HG02870 (cell line): ENCODE measurements around the gene CLMN.

Experiments used
- ATAC-seq: cut with Tn5 transposase; IDR thresholded peaks from one replicate; pipeline ENCODE4 v1.9.1; 2021; ENCODE audit warnings: mild to moderate bottlenecking, moderate library complexity; ENCODE audit not compliant: unreplicated experiment

The CLMN gene

DNA sequence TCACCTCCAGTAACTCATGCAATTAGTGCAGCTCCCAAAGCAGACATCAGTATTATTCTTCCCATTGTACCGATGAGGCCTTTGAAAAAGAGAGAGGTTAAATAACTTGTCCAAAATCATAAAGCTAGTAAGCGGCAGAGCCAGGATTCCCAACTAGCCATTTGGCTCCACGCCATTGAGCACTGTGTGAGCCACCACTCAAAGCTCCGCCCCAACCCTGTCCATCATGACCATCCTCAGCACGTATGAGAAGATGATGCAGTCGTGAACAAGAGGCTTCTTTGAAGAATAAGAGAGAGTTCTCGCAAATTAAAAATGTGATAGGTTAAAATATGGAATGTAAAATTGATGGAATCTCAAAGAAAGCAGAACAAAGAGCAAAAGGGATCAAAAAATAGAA lies 14.6 kb downstream of the CLMN start:
- ATAC-seq: no peak

DNA sequence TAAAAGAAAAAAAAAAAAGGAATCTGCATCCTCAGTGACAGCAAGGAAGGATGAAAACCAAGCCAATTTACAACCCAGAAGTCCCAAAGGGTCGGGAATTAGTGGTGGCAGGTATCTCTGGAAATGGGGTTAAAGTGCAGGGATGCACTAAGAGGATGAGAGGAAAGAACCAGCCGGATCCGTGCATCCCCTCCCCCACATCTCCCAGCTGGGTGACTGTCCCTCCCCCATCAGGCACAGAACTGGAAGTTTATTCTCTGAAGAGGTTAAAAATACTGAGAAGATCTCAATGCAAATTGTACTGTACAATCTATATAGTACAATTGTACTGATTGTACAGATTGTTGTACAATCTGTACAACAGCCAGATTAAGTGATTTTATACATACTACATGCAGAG lies 15.4 kb downstream of the CLMN start:
- ATAC-seq: no peak

DNA sequence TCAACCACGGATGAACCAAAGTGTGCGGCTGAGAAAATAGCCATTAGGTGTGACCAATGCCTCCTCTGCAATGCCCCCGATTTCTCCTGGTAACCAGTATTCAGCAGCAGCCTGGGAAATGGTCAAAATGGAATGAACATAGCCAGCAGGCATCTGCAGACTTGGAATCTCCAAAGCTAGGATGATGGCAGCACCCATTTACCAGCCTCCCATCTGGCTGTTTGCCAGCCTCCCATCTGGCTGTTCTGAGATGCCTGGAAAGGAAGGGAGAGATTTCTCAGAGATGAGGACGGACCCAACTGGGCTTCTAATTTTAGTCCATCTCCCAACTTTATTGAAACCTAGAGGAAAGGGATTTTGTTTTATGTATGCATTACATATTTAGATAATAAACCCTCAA lies 16.2 kb downstream of the CLMN start:
- ATAC-seq: no peak

DNA sequence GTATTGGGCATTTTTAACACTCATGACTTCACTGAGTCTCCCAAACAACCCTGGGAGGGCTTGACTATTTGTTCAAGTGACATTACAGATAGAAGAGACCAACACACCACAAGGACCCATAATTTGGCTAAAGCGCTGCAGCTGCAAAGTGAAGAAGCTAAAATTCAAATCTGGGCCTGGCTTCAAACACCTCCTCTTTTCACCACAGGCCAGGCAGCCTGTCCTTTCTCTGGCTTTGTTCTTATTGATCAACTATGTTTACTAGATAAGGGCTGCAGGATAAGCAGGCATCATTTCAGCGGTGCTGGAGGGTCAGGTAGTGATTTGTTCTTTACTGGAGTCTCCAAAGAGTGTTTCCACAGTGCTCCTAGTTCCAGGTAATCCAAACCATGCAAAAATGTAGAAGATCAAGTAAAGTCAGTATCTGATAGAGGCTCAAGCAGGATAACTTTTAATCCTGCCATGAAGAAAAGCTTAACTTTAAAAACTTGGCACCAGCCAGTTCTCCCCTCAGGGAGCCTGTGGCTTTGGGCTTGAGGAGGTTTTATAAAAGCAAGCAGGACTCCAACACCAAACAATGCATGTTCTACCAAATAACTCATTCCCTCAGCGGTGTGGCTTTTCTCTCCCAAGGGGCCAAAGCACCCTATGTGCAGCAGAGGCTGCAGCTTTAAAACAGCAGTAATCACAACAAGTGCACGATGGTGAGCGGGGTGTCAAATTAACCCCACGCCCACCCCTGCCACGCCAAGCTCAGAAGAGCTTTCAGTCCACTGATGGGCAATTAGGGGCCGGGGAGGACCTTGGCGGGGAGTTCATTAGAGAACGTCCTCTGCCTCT lies 16.8 kb downstream of the CLMN start:
- ATAC-seq: no peak

DNA sequence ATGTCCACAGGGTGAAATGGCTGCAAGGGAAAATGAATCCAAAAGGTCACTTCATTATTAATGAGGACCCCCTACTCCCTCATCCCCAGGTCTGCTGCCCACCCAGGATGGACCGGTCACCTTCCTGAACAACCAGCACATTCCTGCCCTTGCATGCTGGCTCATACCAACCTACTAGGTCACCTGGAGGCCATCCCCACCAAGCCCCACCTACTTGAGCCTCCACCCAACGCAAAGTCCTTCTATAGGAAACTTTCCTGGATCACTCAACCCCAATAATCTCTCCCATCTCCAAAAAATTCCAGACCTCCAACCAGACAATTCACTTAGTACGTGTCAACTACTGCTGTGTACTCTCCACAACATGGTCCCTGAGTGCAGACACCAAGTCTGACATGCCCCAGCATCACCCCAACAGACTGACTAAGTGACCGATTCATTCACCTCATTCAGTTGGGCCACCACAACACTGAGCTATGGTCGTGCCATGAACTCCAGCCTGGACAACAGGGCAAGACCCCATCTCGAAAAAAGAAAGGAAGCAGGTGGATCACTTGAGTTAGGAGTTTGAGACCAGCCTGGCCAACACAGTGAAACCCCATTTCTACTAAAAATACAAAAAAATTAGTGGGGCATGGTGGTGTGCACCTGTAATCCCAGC lies 18.1 kb downstream of the CLMN start:
- ATAC-seq: no peak

DNA sequence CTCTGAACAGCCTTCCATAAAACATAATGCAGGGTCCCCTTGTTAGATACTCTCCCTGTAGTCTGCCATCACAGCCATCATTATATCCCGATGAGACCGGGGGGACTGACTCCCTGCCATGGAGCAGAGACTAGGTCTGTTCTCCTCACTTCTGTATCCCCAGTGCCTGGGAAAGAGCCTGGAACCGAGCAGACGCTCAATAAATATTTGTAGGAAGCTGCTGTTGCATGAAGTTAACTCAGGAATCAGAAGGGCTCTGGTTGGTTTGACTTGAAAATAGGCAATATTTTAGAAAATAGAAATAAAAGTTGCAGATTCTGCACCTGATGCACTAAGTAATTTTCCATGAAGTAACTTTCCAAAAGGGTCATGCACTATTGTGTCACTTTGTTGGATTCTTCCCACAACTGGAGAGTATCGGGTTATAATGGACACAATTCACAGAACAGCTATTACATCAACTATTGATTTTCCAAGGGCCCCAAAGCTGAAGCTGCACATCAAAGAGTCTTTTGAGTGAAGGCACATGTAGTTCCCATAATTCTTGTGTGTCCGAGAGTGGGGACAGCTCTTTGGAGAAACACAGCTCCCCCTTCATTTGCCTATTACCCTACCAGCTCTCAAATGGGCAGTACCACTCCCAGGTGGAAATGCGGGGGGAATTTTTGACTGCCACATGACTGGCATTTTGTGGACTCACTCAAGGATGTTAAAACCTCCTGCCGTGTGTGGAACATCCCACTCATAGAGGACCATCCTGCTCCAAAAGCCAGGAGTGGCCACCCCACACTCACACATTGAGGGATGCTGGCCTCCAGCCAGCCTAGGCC lies 18.8 kb downstream of the CLMN start:
- no peak for ATAC-seq

DNA sequence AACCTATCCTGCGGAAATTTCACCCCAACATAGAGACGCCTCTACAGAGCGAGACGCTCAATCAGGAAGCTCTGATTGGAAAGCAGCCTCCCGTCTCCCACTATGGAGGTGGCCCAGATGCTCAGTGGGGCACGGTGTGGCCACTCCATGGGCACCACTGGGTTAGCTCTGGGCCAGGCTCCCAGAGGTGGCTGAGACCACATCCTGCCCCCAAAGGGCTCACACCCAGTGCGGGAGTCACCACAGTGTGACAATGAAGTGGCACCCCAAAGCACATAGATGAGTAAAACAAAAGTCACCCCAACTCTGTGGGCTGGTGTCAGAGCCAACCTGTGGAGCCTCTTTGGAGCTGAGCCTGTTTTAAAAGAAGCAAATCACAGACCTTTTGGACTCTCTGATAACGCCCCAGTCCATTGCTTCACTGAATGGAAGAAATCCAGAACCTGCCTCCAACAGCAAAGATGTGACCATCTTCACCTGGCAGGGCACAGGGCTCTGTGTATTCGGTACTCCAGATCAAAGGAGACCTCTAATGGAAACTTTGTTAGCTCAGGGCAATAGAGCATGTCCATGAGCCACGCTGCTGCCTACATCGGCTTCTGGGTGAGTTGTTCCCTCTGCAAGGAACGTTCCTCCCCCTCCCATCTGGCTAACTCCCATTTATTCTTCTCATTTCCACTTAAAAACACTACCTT lies 19.6 kb downstream of the CLMN start:
- ATAC-seq: no peak

DNA sequence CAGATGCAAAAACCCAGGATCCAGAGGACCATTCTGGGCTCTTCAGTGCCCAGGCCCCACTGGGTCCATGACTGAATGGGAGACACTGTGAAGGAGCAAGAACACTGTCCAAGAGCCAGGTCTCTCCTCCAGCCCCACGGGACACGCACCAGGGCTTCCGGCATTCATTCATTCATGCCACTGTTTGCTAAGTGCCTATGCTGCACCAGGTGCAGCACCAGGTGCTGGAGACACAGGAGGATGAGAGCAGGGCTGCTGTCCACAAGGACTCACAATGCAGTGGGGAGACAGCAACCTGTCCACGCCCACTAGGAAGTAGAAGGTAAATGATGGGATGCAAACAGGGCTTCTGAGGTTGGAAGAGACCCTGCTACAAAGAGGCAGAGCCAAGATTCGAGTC lies 20.4 kb downstream of the CLMN start:
- no peak for ATAC-seq

DNA sequence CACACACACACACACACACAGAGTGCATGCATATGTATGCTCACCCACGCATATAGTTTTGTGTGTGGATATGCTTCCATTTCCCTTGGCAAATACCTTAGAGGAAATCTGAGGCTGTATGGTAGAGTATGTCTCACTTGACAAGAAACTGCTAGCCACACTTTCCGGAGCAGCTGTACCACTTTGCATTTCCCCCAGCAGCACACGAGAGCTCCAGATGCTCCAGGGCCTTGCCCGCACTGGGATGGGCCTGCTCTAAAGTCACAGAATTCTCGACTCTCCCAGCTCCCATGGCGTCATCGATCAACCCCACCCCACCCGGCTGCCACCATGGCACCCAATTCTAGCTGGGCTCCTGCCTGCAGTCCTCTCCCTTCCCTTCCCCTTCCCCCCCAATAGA lies 21.9 kb downstream of the CLMN start:
- ATAC-seq: no peak

DNA sequence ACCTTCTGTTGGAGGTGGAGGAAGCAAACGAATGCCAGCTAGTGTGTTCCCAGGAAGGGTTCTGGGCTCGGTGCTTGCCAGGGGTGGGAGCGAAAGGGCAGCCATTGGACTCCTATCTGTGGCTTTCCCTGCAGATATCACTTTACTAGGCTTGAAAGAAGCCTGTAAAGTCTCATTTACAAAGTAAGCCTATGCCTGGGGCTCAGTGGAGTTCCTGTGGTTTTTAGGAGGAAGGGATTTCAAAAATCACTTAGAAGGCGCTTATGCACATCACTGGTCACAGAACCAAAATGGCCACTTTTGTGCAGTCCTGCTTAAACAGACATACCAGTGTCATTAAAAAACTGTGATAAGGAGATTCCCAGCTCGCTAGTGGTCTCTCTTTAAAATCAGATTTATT lies 22.7 kb downstream of the CLMN start:
- no peak for ATAC-seq

DNA sequence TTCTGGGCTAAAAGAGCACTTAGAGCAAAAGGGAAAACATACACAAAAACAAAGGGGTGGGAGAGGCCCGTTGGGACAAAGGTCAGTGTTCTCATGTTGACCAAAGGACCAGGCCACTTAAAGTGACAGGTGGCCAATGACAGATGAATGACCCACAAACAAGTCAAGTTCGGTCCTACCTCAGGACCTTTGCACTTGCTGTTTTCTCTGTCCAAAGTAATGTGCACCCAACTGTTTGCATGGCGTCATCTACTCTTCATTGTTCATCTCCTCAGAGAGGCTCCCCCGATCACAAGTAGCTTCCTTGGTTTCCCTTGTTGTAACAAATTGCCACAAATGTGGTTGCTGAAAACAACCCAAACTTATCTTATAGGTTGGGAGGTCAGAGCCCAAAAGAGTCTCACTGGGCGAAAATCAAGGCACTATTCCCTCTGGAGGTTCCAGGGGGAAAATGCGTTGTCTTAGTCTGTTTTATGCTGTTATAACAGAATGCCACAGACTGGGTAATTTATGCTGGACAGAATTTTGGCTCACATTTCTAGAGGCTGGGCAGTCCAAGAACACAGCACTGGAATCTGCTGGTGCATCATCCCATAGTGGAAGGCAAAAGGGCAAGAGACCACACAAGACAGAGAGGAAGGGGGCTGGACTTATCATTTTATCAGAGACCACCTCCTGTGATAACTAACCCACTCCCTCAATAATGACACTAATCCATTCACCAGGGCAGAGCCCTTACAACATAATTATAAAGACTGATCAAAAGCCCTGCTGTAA lies 23.9 kb downstream of the CLMN start:
- no peak for ATAC-seq

DNA sequence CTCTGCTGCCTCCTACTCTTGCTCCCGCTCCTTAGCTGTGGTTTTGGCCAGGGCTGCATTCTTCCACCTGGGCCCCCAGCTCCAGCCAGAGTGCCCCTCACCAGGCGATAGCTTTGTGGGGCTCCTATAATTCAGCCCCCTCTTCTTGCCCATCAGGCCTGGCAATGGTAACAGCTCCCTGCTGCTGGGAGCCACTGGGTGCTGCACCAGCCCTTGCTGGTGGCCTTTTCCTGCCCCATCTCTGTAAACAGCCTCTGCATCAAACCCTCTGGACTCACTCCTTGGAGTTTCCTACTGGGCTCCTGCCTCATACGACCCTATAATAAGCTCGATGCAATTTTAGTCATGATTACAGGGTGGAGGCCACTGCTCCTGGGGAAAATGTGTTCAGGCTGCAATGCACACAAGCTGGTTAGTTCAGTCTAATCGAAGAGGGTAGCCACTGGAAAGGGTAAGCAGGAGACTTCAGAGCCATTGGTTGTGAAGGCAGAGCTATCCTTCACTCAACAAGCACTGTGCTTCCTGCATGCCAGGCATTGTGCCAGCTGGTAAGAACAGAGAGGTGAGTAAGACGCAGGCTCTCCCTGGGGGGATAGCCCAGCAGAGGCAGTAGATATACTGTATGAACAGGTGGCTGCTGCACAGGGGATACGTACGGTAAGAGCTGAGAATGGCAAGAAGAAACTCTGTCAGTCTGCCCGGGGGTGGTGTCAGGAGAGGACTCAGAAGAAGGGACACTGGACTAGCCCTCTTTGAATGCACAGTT lies 24.7 kb downstream of the CLMN start:
- no peak for ATAC-seq

DNA sequence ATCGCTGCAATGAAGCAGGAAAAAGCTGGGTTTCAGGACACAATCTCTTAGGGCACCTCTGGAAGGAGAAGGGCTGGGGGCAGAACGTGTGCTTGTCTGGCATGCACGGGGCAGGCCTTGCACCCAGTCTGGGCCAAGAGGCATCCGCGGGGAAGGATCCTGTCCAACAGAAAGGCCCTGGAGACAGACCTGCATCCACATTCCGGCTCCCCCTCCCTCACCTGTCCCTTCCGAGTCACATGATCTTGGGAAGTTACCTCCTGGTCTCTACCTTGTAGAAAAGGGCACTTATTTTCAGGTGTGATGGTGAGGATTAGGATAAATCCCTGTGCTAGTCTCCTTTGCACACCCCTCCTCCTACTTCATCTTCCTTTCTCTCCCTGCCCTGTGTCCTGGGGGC lies 25.4 kb downstream of the CLMN start:
- ATAC-seq: no peak

DNA sequence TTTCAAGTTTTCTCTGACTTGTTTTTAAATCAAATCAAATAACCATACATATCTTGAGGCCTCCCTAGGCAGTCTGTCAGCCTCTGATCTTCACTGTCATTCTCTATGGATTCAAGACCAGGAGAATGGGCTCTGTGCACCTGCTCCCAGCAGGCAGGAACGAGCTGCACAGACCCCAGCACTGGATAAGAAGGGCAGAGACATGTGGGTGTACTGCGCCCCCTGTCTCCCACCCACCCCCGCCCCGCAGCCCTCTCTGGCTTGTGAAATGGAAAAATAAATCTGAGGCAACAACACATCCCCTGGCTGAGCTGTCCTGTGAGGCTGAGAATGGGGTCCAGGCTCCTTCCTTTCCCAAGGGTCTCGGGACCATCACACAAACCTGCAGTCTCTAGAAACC lies 26.3 kb downstream of the CLMN start:
- ATAC-seq: no peak

DNA sequence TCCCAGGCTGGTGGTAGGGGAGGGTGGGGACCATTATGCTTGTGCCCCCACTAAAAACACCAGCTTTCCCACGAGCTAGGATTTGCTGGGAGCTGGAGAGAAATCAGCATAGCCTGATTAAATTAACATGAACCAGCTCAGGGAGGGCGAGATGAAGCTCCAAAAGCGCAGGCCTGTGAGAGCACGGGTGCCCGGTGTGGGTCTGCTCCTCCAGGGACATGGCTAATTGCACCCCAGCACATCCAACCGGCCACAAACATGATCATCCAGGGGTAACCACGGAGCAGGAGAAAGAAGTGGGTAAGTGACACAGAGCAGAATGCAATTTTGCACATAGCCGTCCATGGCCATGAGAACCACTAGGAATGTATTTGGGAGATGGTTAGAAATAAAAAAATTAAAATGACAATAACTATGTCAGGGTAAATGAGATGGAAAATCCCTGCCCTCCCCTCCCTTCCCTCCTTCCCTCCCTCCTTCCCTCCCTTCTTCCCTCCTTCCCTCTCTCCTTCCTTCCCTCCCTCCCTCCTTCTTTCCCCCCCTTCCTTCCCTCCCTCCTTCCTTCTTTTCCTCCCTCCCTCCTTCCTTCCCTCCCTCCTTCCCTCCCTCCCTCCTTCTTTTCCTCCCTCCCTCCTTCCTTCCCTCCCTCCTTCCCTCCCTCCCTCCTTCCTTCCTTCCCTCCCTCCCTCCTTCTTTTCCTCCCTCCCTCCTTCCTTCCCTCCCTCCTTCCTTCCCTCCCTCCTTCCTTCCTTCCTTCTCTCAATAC lies 26.9 kb downstream of the CLMN start:
- ATAC-seq: no peak

DNA sequence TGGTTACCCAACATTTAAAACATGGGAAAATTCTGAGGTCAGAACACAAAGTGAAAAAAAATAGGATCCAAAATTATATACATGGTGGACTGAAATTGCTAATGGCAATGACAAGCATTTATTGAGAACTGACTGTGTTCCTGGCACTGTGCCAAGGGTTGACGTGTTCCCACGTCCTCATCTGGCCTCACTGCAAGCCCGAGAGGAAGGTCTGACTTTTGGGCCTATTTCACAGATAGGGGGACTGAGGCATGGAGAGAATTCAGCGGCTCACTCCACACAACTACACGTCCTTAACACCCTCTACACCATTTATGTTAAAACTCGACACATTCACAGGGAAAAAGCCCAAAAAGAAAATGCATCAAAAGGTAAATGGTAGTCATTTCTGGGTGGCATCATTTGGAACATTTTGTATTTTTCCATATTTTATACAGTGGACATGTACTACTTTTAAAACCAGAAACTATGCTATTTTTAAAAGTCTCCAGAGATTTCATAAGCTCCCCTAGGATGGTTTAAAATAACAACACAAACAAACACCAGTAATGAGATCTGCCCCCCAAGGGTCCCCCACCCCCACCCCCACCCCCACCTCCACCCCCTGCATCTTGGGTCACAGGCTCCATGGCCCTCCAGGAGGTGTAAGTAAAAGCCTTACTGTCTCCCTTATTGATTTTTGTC lies 27.7 kb downstream of the CLMN start:
- ATAC-seq: no peak

DNA sequence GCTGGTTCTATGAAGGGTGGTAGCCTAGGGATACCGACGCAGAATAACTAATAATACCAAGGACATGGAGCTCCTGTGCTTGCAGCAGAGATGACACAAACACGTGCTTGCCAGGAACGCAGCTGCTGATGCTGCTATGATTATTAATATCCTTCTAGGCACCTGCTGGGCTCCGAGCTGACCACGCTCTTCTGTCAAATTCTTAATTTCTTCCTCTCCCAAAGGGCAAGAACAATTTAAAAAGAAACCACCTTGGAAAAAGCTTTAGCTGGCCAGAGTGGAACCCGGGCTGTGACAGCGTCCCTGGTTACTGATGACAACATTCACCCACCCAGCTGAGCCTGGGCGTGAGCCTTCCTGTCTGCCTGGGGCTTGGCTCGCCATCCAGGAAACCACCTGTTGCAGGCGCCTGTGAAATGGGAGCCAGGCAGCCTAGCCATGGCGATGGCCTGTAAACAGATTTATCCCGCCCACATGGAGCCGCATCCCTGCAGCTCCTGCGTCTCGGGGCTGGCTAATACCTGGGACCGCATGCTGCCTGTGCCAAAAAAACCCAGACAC lies 28.8 kb downstream of the CLMN start:
- ATAC-seq: no peak

DNA sequence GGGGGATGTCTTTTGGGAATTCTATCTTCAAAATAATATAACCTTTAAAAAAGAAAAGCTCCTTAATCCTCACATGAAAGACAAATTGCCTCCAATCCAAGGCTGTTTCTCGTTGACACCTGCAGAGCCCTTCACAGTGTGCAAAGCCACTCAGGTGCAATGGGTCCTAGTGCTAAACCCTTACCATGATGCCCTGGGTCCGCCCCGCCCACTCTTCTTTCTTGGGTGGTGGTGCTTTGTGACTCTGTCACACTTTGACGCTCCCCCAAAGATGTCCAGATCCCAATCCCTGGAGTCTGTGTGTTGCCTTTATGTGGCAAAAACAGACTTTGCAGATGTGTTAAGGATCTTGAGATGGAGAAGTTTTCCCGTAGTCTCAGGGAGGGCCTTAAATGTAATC lies 29.7 kb downstream of the CLMN start:
- no peak for ATAC-seq
